OCI-LY3 (cell line): ENCODE results near the gene PHF24.

ENCODE experiments used
- CTCF ChIP-seq: fragments of 200-600, 300-600 bp; sonication (generic); IDR thresholded peaks from 2 replicates; pipeline ENCODE4 v1.5.1; 2014; ENCODE audit warnings: antibody characterized with exemption, low read length, low read depth
- EZH2phosphoT487 ChIP-seq: fragments of 200-600 bp; shearing (Covaris generic); IDR thresholded peaks from 2 replicates; pipeline ENCODE4 v1.6.1; 2018; ENCODE audit warnings: antibody characterized with exemption, mixed run types, low read depth

- no peak for TF ChIP-seq CTCF
- no peak for TF ChIP-seq EZH2phosphoT487
Measured at GRCh38 chr9:34971146-34971811, 13.2 kb downstream of the PHF24 start.
